ENCODE results near the gene PFDN5.
"Not testable (repeated sequence)": the region's sequence is repeated elsewhere in the genome, so short reads cannot be mapped to it uniquely, and the experiment has no call there.

The PFDN5 gene

GRCh38 chr12:53287741-53288216 lies 7.6 kb upstream of the PFDN5 start:
- no peak for DNase-seq

GRCh38 chr12:53288322-53288721 lies 7.0 kb upstream of the PFDN5 start:
- no peak for DNase-seq

GRCh38 chr12:53289891-53290290 lies 5.5 kb upstream of the PFDN5 start:
- no peak for DNase-seq

- no peak for DNase-seq
Measured at GRCh38 chr12:53290661-53291060, 4.7 kb upstream of the PFDN5 start.

- no peak for DNase-seq
Measured at GRCh38 chr12:53292426-53292825, 2.9 kb upstream of the PFDN5 start.

GRCh38 chr12:53295891-53296219 lies 513 bp downstream of the PFDN5 start:
- no peak for DNase-seq

- not testable (repeated sequence) for DNase-seq
Measured at GRCh38 chr12:53297106-53297505, 1.8 kb downstream of the PFDN5 start.

GRCh38 chr12:53298164-53298563 lies 2.8 kb downstream of the PFDN5 start:
- DNase-seq = peak; percentile 34

GRCh38 chr12:53299101-53299453 lies 3.7 kb downstream of the PFDN5 start:
- DNase-seq = peak; percentile 65

GRCh38 chr12:53299454-53300180 lies 4.3 kb downstream of the PFDN5 start, which contains the start of gene MYG1:
TSS of gene MYG1 (plus strand) at chr12:53299695. CDS start at chr12:53299738, 43 bp downstream.
- peak; percentile 74 for DNase-seq

GRCh38 chr12:53300187-53300586 lies 4.8 kb downstream of the PFDN5 start:
- DNase-seq = no peak

GRCh38 chr12:53302903-53303302 lies 7.6 kb downstream of the PFDN5 start:
- DNase-seq = no peak

GRCh38 chr12:53306826-53307225 lies 11.5 kb downstream of the PFDN5 start:
- DNase-seq = no peak

GRCh38 chr12:53308276-53308675 lies 12.9 kb downstream of the PFDN5 start:
- no peak for DNase-seq

GRCh38 chr12:53313996-53314395 lies 18.7 kb downstream of the PFDN5 start:
- peak; percentile 12 for DNase-seq

- DNase-seq = no peak
Measured at GRCh38 chr12:53320352-53321195, 25.2 kb downstream of the PFDN5 start.

- peak; percentile 45 for DNase-seq
Measured at GRCh38 chr12:53324113-53324778, 28.9 kb downstream of the PFDN5 start.

- DNase-seq = peak; percentile 69
Measured at GRCh38 chr12:53324779-53325510, 29.6 kb downstream of the PFDN5 start.

- no peak for DNase-seq
Measured at GRCh38 chr12:53325511-53326061, 30.2 kb downstream of the PFDN5 start.

- no peak for DNase-seq
Measured at GRCh38 chr12:53326460-53327185, 31.3 kb downstream of the PFDN5 start.

- no peak for DNase-seq
Measured at GRCh38 chr12:53327435-53328042, 32.2 kb downstream of the PFDN5 start.

Measured in GF-D8 (cell line).